ENCODE measurements around the gene BMF.
"Not testable (repeated sequence)": the region's sequence is repeated elsewhere in the genome, so short reads cannot be mapped to it uniquely, and the experiment has no call there.

BMF gene

DNA sequence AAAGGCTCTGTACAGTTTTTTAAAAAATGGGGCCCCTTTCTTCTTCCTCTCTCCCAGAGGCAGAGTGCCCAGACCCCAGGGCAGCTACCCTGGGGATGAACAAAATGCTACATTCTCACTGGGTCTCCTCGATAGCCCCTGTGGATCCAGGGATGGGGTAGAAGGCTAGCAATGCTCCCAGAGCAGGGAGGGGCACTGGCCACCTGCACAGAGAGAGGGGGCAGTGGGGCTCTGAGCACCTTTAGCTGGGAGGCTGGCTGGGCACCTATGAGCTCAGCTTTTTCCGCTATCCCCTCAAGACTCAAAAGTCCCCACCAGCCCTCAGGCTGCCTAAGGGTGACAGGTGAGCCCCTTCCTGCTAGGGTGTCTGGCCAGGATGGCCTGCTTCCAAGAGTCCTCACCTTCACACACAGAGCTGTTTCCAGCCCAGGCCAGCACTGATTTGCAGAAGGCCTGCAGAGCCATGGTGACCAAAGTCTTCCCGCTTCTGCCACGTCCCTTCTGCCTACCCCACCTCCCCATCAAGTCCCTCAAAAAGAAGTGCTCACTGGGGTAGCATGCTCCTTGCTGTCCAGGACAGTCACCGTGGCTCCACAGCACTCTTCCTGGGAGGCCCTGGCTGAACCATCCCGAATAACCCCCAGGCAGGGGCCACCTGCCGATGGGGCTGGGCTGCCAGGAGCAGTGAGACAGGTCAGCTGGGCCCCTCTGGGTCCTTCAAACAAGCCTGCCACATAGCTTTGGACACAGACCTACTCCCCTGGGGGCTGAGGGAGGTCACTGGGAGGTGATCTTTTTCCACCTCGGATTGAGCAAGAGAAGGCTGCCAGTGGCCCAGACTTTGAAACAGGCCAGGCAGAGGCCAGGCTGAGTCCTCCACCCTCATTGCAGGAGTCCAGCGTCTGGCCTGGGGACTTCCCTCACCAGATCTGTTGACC lies 20.4 kb downstream of the BMF start:
- peak; percentile 26 for DNase-seq

DNA sequence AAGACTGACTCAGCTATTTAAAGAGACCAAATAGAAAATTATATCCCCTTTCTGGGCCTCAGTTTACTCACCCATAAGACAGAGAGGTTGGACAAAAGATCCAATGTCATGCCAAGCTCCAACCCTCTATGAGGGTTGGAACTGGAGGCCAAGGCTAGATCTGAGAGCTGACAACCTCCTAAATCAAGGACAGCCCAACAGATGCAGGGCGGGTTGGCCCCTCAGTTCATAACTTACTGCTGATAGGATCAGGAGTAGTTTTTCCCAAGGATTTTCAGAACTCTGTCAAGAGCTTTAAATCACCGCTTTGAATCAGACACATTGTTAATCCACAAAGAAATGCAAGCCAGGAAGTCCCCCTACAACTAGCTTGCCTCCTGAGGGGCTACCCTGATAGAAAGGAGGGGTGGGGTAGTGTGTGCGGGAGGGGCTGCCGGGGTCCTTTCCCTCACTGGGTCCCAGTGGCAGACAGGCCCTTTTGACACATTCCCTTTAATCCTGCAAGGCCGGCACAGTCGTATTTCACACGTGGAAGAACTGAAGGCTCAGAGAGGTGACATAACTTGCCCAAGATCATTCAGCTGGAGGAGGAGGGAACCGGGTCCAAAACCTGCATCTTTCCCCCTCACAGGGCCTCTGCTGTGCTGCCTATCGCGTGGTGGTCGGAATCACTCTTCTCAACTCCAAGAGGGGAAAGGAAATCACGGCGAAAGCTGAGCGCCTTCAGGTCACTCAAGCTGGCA lies 21.4 kb downstream of the BMF start:
- no peak for DNase-seq

DNA sequence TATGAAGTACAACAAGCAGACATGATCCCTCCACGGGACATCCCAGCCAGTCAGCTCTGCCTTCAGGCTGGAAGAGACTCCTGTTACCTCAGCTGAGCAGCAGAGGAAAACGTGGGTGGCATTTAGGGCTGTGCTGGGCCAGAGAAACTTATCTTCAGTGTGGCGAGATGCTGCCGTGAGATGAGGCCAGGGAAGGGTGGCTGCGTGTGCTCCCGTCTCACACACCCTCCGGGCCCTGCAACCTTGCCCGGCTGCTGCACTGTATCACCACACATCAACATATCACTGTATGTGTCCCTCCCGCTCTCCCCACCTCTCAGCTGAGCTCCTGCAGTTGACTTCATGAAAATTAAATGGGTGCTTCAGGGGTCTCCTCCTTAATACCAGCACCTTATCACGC lies 23.4 kb downstream of the BMF start:
- DNase-seq = no peak

DNA sequence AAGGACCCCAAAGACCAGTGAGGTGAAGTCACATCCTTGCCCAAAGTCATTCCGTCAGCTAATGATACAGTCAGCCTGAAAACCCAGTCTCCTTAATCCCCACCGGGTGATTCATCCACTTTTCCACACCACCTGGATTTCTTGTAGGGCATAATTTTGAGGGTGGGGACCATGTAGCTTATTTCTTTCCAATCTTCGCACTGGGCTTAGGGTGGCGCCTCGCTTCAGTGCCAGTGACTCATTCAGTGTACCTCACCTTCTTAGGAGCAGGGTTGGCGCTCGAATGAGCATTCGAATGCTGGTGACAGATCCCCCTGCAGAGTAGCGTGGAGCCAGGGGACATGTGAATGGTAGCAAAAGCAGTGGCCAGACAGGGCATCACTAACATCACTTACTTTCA lies 24.0 kb downstream of the BMF start:
- no peak for DNase-seq

DNA sequence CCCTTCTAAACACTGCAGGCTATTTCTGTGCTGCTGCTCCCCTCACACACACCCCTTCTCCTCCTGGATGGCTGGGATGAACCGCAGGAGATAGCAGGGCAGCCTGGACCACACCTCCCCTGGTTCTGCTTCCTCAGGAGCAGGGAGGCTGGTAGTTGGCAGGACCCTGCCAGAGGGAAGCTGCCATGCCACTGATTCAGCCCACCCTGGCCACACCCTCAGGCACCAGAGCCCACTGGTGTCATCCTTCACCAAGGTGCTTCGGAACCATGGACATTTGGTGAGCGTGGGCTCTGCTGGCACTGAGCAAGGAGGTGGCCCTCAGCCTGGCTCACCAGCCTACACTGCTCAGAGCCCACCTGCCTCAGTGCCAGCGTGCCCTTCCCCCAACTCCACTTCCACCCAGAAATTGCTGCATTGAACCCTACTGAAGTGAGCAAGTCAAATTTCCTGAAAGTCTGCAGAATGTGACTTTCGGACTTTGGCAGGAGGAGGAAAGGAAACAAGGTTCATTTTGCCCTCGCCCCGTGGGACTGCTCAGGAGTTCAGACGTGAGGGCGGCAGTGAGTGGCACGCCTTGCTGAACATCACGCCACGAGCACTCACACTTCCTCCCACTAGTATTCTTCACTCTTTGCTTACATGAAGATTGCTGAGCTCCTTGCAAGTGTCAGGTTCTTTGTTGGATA lies 26.3 kb downstream of the BMF start:
- no peak for DNase-seq

- peak; percentile 70 for DNase-seq
Observed at GRCh38 chr15:40081691-40082194, 26.9 kb downstream of the BMF start.

DNA sequence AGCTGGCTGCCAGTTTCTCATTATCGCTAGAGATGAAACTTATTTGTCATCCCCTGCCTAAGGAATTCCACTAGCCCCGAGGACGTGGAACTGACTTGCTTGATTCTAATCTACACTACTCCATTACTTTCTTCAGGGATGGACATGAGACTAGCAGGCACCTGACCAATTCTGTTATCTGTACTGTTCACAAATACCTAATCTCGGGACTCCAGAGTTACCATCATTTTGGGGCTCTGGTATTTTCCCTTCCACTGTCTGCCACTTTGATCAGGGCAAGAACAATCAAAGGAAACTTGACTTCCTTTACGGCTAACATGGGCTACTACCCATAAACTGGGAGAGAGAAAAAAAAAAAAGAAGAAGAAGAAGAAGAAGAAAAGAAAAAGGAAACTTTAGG lies 27.8 kb downstream of the BMF start:
- no peak for DNase-seq

- DNase-seq = no peak
Observed at GRCh38 chr15:40080104-40080503, 28.6 kb downstream of the BMF start.

- DNase-seq = no peak
Observed at GRCh38 chr15:40079456-40079855, 29.2 kb downstream of the BMF start.

DNA sequence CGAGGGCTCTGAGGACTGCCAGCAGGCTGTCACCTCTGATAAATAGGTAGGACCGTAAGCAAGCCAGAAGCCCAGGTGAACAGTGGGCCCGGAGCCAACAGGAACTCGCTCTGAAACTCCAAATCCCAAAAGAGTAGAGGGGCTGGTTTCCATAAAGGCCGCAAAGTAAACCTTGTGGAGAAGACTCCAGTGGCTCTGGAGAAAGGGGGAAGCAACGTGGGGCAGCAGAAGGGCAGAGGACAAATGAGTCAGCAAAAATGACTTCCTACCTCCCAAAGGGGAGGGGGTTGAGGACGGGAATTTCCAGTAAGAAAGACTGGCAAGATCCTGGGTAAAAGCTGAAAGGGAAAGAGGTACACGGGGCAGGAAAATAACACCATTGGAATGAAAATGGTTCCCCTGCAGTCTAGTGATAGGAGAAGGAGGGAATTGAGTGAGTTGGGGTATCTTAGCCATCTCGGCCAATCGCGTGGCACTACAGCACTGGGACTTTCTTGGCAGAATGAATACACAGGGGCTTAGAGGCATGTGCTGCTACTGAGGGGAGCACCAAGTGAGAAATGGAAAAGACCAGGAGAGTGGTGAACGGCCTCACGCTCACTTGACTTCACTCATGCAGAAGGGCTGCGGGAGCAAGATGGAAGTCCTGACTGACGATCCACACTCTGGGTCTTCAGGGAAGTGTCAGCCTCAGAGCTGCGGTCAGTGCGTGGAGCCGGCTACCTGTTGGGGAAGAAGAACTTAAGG lies 33.2 kb downstream of the BMF start:
- DNase-seq = peak; percentile 50

GRCh38 chr15:40074656-40075055 lies 34.0 kb downstream of the BMF start:
- DNase-seq = not testable (repeated sequence)

- DNase-seq = not testable (repeated sequence)
Observed at GRCh38 chr15:40073716-40074490, 34.8 kb downstream of the BMF start.

DNA sequence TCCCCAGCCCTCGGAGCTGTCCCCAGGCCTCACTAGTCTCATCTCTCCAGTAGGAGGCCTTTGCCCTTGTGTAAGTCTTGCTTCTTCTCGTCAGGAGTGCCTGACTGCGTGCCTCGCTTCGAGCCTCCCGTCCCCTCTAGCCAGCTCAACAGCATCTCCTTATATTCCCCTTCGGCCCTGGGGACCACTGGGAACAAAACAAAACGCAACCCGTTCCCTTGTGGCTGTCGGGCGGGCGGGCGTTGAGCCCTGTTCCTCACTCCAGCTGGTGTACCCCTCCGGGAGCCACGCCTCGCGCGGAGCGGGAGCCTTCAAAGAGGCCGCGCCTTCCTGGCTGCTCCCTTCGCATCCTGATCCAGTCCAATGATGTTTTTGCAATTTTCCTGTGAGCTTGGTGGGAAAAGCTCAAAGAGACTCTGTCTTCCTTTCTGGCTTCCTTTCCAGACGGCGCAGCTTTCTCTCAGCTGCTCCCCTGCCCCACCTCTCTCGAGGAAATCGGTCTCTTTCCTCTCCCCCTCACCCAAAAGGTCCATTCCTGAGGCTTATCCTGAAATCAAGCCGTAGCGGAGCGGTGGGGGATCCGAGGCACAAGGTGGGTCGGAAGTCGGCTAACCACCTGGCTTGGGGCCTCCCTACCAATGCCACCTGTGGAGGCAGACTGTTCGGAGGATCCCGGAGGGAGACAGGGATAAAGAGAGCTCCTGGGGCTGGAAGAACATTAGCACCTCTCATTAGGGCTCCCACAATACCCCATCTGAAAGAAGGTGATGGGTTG lies 36.3 kb downstream of the BMF start:
- DNase-seq = no peak

DNA sequence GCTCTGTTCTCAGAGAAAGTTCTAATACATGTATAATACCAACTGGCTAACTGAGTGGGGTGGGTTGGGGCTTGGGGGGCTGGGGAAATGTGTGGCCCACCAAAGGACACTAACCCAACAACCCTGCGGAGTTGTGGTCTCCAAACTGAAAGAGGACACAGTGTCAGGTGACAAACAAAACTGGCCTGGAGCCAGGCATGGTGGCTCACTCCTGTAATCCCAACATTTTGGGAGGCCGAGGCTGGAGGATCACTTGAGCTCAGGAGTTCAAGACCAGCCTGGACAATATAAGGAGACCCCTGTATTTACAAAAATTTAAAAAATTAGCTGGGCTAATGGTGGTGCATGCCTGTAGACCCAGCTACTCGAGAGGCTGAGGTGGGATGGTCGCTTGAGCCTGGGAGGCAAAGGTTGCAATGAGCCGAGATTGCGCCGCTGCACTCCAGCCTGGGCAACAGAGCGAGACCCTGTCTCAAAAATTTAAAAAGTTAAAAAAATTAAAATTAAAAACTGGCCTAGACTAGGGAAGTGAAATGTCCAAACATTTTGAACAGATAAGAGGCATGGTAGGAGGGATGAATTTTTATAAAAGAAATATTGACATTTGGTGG lies 38.0 kb downstream of the BMF start:
- DNase-seq = no peak

GRCh38 chr15:40070166-40070557 lies 38.5 kb downstream of the BMF start:
- DNase-seq = no peak

- DNase-seq = no peak
Observed at GRCh38 chr15:40069178-40070165, 39.2 kb downstream of the BMF start.

DNA sequence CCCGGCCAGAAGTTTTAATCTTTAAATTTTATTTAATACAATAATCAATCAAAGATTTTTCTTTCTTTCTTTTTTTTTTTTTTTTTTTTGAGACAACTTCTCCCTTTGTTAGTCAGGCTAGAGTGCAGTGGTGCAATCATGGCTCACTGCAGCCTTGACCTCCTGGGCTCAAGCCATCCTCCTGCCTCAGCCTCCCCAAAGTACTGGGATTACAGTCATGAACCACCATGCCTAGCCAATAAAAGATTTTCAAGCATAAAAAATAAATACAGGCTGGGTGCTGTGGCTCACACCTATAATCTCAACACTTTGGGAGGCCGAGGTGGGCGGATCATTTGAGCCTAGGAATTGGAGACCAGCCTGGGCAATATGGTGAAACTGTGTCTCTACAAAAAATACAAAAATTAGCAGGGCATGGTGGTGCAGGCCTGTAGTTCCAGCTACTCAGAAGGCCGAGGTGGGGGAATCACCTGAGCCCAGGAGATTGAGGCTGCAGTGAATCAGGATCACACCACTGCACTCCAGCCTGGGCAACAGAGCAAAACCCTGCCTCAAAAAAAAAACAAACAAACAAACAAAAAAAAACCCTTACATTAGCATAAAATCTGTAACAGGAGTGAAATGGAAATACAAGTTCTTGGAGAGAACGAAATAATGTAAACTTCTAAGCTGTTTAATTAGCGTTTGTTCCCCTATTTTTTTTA lies 40.6 kb downstream of the BMF start:
- no peak for DNase-seq

DNA sequence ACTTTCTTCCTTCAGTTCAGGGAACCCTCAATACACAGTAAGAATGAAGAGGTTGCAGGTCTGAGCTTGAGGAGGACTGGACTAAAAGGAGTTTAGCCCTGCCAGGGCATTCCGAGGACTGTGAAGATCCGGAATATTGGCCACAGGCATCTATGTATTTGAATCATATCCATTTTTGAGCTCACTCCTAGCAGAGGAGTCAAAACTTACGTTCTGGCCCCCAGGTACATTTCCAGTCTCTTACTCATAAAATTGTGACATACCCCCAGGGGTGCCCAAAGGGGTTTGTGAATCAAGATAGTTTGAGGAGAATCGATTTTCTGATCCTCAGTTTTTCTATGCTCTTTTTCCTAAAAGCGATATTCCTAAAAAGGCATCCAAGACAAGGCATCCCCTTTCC lies 42.1 kb downstream of the BMF start:
- DNase-seq = no peak

DNA sequence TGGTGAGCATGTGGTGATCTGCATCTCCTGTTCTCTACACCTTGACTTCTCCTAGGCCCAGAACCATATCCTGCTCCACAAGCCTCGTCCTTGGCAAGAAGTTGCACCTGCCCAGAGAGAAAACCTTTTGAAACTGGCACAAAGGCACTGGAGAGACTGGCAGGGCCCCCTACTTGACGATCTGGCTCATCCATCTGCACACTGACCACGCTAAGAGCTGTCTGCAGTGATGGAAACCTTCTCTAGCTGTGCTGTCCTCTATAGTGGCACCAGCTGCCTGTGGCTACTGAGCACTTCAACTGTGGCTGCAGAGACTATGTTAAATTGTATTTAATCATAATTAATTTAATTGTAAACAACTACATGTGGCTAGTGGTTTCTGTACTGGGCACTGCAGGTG lies 43.5 kb downstream of the BMF start:
- DNase-seq = no peak
